GM20431 (cell line): ENCODE results near the gene RUNDC3A.

Source experiments
- in situ Hi-C: fragments of 300-500 bp; cut with MseI, MboI; formaldehyde crosslinking; loops from one replicate; pipeline ENCODE4 v1.15.0; 2020; ENCODE audit warnings: low sequenced_read_pairs; ENCODE audit not compliant: unreplicated experiment

Gene RUNDC3A

DNA sequence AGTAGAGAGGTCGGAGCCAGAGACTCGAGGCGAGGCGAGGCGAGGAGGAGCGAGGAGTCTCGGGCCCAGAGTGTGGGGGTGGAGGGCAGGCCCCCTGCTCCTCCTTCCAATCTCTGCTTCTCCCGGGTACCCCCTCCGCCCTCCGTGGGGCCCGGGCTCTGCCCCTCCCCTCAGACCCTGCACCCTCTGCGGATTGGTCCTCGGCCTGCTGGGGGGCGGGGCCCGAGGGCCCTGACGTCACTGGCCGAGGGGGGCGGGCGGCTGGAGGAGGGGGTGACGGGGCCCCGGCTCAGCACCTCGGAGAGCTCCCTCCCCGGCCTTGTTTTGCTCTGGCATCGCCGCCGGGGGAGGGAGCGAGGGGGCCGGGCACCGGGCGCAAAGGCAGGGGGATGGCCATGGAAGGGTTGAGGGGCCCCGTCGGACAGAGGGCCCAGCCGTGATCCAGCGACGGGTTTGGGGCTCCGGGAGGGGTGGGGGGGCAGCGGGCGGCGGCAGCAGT, at the start of gene RUNDC3A:
TSS of gene RUNDC3A (plus strand) at position 282 of the 499 bp plus-strand sequence. CDS start 232 bp downstream, outside the sequence.
- in situ Hi-C loops = no loop called here

DNA sequence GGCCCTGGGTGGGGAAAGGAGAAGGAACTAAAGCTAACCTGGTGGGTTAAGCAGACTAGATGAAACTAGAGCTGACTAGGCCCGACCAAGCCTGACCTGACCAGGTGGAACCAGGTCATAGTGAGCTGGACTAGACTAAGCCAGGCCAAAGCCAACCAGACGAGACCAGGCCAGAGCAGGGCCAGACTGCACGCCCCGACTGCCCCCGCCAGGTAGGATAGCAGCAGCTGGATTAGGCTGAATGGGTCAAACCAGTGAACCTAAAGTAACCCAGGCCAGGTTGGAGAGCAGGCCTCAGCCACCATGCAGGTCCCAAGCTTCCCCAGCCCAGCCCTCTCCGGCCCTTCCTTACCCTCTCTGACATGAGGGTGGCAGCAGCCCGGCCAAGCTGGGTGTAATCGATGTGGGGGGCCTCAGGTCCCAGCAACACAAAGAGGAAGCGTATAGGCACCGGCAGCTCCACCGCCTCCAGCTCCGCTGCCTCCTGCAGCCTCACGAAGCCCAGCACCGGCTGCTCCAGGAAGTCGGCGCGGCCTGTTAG, 49.5 kb upstream of the RUNDC3A start:
- in situ Hi-C loops = loop anchor here (10.0 kb wide), 1 partner anchor 56 kb away; no protein-coding TSS in a partner anchor

DNA sequence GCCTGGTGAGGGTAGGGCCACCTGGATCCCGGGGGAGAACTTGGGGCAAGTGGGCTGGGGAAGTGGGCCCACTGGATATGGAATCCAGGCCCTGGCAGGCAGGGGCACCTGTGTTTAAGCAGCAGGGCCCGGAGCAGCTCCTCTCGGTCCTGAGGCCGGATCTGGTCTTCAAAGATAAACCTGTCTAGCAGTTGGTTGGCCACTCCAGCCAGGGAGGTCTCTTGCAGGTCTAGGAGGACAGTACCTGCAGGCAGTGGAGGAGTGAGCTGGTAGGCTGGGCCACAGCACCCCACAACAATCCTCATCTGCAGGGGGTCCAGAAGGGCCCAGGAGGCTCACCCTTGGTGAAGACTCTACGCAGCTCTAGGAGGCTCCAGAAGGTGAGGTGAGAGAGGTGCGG, 48.1 kb upstream of the RUNDC3A start:
- in situ Hi-C loops = no loop called here

DNA sequence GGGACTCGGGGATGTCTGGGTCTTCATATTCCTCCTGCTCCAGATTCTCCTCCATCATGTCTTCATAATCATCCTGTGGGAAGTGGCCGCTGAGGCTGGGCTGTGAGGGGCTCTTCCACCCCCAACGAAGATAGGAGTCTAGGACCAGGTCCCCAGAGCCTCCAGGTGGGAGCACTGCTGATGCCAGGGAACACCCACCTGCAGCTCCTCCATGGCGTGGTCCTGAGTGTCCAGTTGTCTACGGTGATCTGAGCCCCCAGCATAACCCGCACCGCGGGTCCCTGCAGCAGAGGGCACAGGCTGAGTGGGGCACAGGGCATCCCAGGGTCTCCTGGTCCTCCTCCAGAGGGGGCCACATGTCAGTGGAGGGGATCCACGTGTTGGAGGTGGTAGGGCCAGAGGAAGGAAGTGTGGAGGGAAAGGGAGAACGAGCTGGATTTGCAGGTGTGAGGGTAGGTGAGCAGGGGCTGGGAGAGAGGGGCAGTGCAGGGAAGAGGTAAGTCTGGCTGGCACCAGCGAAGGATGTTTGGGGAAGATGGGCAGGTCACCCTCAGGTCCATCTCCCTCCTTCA, 45.7 kb upstream of the RUNDC3A start:
- in situ Hi-C loops = no loop called here

DNA sequence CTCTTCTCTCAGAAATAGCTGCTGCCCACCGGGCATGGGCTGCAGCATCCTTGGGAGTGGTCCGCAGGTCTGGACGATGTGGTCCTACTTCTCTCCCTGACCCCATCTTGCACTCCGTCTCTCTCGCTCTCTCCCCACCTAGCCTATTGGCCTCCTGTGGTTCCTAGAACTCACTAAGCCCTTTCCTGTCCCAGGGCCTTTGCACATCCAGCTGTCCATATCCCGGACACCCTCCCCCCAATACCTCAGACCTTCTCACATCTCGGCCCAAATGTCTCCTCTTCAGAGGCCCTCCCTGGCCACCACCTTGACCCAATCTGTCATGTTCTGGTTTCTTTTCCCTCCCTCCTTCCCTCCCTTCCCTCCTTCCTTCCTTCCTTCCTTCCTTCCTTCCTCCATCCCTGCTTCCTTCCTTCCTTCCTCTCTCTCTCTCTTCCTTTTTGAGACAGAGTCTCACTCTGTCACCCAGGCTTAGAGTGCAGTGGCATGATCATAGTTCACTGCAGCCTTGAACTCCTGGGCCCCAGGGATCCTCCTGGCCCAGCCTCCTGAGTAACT, 45.0 kb upstream of the RUNDC3A start:
- in situ Hi-C loops = no loop called here

DNA sequence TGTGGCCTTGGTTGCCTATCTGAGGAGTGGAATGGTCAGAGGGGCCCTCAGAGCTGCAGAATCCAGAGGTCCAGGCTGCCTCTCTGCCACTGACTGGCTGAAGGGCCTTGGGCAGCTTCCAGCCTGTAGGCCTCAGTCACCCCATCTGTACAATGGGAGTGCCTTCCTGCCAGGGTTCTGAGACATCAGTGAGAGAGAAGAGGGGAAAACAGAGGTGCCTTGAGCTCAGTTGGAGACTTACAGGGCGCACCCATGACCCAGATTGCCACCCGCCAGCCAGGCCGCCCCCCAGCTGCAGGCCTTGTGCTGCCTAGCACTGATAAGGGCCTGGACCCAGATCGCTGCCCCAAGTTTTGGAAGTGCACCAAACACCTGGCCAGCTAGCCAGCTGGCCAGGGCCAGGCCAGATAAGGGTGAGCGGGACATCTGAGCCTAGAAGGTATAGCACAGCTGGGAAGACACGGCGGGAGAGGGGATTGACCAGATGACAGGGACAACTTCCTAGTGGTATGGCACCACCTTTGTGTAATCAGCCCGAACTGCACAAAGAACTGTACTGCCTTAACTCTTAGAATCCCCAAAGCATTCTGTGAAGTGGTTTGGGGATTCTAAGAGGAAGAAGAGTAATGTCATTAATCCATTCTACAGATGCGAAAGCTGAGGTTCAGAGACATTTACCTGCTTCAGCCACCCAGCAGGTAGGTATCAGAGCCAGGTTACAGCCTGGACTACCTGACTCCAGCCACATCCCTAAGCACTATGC, 41.8 kb upstream of the RUNDC3A start:
- in situ Hi-C loops = no loop called here

DNA sequence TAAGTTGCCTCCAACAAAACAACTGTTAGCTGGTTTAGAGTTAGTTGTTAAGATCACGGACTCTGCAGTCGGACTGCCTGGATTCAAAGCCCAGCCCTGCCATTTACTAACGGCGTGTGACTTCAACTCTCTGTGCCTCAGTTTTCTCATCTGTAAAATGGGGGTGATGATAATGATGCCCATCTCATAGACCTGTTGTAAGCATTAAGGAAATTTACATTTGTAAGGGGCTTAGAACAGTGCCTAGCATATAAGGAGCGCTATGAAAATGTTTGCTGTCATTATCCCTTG, 41.3 kb upstream of the RUNDC3A start:
- in situ Hi-C loops = no loop called here

DNA sequence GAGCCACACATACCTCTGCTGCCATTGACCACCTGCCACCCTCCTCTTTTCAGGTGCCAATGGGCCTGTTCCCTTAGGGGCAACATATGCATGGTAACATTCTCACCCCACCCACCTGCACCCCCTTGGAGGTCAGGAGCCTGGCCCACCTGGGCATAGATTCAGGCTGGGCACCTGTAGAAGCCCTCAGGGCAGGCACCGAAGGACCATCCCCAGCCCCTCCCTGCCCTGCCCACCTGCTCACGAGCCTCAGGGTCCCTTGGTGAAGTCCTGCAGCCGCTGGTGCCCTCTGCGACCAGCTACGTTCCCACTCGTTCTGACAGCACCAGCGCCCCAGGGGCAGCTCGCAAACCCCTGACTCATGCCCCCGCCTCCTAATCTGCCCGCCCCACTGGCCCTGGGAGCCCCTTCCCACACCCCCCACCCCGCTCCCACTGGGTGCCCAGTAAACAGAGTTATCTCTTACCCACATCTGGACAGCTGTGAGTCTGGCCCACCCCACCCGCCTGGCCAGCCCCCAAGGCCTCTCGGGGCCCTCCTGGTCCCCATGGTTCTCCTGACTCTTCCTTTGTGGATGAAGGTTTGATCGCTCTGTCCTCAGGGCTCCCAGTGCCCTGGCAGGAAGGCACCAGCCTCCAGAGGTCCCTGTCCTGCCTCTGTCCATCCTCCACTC, 40.4 kb upstream of the RUNDC3A start, which contains the start of gene SLC4A1:
TSS of gene SLC4A1 (minus strand) at position 318 of the 673 bp plus-strand sequence. CDS start 5,269 bp downstream, outside the sequence.
- in situ Hi-C loops = no loop called here

DNA sequence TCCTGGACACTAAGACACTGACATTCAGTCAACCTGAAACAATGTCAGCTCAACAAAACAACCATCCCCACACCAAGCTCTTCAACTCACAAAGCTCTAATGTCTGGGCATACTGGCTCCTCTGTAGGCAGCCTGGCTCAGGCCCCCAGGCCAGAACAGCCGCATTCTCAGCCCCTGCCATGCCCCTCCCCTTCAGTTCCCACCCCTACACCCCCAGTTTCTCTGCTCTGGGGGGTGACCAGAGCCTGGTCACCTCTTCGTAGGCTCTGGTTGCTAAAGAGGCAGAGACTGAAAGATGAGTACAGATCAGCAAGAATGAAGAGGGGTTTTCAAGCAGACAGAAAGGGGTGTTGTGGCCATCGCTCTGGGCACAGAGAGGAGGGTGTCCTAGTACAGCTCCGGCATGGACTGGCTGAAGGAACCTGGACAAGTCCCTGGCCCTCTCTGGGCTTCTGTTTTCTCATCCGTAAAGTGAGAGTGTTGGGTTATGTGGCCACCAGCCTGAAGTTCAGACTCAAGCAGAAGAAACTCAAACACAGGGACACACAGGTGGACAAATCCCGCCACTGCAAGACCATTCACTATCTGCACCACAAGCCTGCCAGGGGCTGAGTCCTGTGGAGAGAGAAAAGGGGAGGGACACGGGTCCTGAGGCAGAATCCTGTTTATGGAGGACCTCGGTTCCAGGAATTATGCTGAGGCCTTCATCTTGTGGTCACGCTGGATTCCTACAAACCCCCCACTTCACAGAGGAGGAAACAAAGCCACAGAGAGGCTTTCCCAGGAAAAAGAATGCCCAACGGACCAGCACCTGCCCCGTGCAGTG, 39.5 kb upstream of the RUNDC3A start:
- in situ Hi-C loops = no loop called here

DNA sequence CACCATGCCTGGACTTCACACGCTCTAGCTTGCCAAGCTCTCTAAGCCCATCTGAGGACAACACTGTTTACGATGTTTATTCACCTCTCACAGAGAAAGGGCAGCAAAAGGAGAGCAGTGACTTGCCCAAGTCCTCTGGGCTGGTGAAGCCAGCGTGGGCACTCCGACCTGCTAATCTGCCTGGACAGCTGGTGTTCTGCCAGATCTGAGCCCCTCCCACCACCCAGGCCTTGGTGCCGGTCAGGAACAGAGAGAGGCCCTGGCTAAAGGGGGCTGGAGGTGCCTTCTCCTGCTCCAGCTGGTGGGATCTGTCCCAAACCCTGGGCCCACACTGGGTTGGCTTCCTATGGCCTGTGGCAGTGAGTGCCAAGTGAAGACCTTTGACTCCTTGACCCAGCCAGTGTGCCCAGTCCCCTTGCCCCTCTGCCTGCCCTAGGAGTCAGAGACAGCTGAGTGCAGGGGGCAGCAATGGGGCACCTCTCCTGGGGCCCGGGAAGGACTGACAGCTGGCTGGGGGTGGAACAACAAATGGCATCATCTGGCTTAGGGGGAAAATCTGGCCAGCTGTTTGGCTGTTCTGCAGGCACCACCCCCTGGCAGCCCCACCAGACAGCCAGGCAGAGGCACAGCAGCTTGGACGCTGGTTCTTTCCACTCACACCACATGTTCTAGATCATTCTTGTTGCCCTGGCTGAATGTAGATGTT, 38.7 kb upstream of the RUNDC3A start:
- in situ Hi-C loops = no loop called here

DNA sequence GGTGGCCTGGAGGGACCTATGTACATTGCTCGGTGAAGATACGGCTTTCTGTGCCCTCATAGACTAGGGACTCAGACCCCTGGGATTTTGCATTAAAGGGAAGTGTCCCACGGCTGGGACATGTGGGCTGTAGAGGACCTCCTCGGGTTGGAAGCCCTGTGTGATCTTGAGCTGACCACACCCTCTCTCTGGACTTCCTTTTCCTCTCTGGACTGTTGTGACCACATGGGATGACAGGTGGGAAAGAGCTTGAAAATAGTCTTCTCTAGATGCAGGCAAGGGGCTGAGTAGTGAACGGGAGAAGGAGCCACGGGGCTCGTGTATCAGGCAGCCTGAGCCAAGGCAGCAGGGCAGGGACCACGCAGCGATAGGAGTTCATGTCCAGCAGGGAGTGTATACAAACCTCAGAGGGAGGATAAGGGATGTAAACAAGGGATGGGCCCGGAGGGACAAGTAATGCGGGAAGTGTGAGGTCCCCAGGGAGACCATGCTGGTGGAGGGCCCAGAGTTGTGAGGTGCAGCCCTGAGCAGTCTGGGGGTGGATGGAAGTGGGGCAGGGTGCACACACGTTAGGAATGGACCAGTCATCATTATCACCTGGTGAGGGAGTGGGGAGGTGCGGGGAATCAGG, 36.0 kb upstream of the RUNDC3A start:
- in situ Hi-C loops = no loop called here

DNA sequence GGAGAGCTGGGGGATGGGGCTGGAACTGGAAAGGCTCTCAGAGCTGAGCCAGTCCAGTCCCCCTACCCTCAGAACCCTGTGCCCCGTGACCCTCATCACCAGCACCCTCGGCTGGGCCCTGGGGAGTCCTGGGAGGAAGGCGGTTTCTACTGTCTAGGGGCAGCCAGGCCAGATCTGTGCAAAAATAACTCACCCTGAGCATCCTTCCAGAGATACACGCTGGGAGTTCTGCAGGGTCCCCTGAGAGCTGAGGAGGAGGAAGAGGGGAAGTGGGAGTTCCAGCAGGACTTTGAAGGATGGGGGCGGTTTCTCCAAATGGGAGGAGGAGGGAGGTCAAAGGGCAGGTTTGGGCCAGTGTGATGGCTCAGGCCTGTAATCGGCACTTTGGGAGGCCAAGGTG, 35.4 kb upstream of the RUNDC3A start:
- in situ Hi-C loops = no loop called here

DNA sequence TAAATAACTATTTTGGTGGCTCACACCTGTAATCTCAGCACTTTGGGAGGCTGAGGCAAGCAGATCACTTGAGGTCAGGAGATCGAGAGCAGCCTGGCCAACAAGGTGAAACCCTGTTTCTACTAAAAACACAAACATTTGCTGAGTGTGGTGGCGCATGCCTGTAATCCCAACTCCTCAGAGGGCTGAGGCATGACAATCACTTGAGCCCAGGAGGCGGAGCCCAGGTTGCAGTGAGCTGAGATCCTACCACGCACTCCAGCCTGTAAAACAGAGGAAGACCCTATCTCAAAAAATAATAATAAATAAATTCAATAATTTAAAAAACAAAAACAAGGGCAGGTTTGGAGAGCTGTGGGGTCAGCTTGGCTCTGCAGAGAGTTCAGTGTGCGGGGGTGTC, 34.8 kb upstream of the RUNDC3A start:
- in situ Hi-C loops = no loop called here

DNA sequence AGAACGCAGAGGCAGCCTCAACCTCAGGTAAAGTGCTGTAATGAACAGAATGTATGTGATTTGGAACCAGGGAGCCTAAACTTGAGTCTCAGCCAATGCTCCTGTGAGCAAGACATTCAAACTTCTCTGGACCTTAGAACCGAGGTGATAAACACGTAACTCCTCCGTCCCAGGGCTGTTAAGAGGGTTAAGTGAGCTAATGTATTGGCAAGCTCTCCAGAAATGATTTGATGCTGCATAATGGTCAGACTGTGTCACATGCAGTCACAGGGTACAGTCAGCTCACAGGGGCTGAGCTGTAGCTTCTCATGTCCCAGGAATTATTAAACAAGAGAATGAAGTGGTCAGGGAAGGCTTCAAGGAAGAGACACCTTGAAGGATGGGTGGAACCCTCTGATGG, 30.4 kb upstream of the RUNDC3A start:
- in situ Hi-C loops = no loop called here

DNA sequence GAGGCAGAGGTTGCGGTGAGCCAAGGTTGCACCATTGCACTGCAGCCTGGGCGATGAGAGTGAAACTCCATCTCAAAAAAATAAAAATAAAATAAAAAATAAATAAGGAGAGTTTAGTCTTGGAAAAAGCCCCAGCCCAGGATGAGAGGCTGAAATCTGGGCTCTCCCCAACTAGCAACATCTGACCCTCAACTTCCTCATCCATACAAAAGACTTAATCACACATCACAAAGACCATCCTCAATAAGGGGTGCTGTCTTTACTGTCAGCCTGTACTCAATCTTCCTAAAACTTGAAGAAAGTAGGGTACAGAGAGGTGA, 29.1 kb upstream of the RUNDC3A start:
- in situ Hi-C loops = no loop called here

DNA sequence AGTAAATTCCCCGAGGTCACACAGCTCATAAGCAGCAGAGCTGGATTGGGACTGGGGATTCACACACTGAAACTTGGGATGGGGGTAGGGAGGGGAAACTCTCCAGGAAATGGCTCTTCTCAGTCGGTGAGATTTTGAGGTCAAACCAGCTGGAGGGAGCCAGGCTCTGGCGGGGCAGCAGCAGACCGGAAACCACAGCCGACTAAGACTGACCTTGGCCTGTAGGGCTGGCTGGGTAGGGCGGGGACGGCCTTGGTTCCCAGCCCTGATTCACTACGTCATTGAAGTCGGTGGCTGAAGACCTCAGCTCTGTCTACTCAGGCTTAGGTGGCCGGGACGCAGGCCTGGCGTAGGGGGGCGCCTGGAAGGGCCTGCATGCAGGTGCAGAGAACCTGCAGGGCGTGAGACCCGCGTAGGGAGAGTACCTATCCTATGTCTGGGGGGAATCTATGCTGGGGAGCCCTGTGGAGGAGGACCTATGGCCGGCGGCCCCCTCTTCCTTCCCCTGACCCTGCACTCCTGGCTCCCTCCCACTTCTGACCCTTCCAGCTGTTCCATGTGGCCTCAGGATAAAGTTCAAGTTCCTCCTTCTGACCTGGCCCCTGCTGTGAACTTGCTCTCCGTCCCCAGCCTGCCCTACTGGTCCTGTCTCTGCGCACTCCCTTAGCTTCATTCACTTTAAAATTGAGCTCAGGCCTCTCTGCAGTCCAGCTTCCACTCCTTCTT, 28.6 kb upstream of the RUNDC3A start:
- in situ Hi-C loops = no loop called here

DNA sequence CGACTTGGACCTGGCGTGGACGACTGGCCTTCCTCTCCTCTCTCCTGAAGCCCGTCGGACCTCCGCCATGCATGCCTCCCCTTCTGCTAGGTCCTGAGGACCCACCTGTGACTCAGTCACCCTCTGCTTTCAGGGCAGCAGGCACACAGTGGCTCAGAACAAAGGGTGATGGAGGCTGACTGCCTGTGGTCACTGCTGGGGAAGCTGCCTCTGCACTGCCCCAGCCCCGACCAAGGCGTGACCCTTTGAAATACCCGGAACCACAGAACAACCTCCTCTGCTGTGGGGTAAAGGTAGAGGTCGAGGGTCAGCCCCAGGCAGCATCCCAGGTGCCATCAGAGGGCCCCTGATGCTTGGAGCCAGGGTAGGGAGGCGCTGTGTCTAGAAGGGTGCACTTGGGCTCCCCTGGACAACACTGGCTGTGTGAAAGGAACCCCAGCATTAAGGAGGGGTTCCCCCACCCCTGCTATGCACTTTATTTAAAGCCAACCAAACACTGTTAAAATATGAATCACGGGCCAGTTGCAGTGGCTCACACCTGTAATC, 27.9 kb upstream of the RUNDC3A start:
- in situ Hi-C loops = no loop called here

DNA sequence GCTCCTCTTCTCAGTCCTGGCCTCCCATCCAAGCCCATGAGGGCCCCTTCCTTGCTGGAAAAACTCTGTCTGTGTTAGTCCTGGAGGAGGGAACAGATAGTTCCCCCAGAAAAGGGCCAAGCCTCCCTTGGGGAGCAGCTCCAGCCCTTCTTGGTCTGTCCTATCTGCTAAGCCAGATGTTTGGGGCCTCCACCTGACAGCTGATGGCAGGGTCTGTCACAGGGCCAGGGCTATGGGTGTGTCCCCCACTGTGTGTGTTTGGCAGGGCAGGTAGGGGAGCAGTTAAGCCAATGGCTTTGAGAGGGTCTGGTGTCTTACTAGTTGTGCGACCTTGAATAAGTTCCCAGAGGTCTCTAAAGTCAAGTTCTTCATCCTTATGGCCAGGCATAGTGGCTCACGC, 26.8 kb upstream of the RUNDC3A start:
- in situ Hi-C loops = no loop called here
